GM18873 (cell line): Measurements from ENCODE around the gene TARS3.
A peak's percentile ranks its signal among the peaks of the same experiment; 100 is the strongest.

Experiments
- ATAC-seq: cut with Tn5 transposase; IDR thresholded peaks from one replicate; pipeline ENCODE4 v1.9.1; 2021; ENCODE audit warnings: mild to moderate bottlenecking, moderate library complexity, moderate number of reproducible peaks; ENCODE audit not compliant: unreplicated experiment, low FRiP score

The TARS3 gene

DNA sequence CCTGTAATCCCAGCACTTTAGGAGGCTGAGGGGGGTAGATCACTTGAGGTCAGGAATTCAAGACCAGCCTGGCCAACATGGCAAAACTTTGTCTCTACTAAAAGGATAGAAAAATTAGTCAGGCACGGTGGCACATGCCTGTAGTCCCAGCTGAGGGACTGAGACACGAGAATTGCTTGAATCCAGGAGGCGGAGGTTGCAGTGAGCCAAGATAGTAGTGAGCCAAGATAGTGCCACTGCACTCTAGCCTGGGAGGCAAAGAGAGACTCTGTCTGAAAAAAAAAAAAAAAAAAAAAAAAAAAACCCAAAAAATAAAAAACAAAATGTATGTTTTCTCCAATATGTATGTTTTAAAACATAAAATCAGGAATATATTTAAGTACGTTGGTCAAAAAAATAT, 16.3 kb downstream of the TARS3 start:
- ATAC-seq, result no peak

DNA sequence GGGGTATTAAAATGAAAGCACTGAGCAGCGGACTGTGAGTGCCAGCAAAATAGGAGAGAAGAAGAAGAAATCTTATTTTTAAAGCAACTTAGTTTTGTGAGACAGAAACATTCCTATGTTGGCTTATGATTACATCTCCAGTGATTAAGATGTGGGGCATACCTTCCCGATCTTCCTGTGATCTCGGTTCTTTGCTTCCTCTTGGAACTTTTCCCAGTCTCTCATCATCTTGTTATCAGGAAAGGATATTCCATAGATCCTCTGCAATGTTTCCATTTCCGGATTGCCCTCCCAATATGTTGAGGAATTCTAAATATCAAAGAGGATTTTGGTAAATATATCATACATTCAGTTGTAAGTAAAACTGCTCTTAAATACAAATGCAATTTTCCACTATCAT, 22.2 kb downstream of the TARS3 start:
- ATAC-seq, result no peak

GRCh38 chr15:101698314-101698713, 26.0 kb downstream of the TARS3 start:
- no peak for ATAC-seq

DNA sequence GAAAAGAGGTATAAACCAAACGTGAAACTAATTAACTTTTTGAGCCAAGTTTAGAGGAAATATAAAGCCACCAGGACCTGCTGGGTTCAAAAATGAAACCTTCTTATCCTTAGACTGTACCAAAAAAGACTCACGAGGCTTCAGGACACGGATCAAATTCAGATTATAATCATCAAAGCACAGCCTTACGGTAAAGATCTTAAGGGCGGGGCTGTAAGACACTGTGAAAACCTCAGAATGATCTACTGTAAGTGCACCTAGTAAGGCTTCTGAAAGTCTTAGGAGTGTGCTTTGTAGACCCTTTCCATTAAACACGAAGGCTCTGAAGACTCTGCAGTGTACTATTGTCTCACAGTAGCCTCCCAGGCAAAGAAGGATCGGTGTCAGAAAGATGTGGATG, 26.8 kb downstream of the TARS3 start:
- no peak for ATAC-seq

DNA sequence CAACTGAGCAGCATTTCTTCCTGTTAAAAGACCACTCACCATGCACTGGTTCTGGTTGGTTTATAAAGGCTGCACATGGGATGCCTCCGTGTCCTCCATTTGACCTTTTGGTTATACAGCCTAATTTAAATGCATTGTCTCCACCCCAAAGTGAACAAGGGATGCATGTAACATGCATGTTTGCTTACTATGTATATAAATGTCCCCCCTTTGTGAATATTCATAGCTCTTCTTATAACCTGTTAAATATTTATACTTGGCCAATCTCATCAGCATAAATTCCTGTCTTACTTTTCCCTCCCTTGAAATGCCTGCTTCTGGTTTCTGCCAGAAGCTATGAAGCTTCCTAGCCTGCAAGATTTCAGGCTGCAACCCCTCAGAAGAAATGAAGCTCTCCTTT, 27.4 kb downstream of the TARS3 start:
- no peak for ATAC-seq

GRCh38 chr15:101694261-101694660, 30.0 kb downstream of the TARS3 start:
- ATAC-seq, result no peak

- ATAC-seq, result no peak
Observed at GRCh38 chr15:101692801-101693598, 31.3 kb downstream of the TARS3 start.

DNA sequence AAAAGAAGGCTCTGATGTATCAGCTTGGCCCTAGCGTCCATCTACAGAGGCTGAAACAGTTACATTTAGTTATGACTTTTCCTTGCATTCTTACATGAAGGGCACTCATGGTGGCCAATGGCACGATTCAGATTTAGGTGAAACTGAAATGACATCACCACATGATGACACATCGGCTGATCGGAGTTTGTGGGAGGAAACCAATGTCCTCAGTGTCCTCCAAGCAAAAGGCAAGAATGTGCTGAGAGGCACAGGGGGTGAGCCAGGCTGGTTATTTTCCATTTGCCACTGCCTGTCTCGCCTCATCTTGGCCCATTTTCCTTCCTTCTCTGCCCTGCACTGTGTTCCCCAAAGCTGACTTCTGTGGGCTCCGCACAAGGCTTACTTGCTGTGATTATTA, 34.4 kb downstream of the TARS3 start:
- no peak for ATAC-seq

DNA sequence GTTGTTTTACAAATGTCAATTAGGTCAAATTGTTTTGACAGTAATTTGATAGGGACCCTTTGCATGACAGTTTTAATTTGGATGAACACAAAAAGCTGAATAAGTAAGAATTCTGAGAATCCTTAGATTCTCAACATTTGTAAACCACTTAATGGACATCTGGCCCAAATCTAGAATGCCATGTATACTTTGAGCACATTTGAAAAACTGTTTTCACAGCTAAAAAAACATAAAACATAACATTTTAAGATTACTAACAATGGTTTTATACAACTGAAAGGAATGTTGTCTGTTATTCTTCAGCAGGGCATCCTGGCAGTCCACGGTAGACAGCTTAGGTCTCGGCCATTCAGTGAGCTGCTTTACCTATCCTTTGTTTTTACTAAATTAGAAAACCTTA, 37.6 kb downstream of the TARS3 start:
- no peak for ATAC-seq

DNA sequence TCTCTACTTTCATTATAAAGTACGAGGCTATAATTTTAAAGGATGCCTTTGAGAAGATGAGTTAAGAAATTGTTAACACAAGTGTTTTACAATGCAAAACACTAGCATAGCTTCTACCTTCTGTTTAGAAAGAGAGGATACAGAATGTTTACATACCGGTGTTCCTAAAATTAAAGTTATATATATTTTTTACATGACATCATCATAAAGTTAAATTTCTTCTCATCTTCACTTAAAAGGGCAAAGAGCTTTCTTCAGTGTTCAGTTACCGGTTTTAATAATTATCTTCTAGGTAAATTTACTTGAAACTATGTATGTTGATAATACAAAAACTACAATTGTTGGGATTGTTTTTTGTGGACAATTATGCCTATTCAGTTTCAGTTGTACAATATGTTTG, 39.4 kb downstream of the TARS3 start:
- no peak for ATAC-seq

DNA sequence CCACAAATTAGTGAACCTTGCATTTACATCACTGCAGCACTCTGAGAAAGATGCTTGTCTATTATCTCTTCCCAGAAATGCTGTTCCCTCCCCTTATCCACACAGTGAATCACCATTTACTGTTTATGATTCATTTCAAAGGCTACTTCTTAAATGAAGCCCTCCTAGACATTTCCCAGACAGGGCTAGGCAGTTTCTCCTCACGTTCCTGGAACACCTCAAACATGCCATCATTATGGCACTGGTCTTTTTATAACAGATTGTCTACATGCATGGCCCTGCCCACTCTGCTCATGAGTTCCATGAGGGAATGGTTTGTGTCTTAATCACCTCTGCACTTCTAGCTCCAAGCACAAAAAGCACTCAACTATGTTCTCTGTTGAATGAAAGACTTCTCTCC, 39.9 kb downstream of the TARS3 start:
- ATAC-seq, result no peak

GRCh38 chr15:101679806-101680205, 44.5 kb downstream of the TARS3 start:
- no peak for ATAC-seq

DNA sequence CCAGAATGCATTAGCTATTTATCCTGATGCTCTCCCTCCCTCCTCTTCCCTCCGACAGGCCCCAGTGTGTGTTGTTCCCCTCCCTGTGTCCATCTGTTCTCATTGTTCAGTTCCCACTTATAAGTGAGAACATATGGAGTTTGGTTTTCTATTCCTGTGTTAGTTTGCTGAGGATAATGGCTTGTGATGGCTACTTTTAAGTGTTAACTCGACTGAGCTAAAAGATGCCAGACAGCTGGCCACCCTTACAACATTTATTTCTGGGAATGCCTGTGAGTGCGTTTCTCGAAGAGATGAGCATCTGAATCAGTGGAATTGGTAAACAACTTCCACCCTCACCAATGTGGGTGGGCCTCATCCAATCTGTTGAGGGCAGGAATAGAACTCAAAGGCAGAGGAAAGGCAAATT, 47.3 kb downstream of the TARS3 start:
- no peak for ATAC-seq

GRCh38 chr15:101675796-101676582, 48.3 kb downstream of the TARS3 start:
- ATAC-seq, result peak; percentile 82

DNA sequence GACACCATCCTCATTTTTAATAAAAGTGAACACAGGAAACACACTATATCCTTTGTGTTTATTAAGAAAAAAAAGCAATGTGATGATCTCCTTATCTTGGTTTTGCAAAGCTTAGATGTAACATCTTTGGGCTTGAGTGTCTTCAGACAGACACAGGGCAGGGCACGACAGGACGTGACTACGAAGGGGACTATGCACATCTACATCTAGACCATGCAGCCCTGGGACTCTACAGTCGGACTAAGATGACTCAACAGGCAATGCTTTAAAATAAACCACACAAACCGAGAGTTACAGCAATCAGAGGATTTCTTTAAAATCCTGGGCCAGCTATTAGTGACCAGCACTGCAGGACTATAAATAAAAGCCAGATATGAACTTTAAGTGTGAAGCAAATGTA, 49.3 kb downstream of the TARS3 start:
- ATAC-seq, result no peak

GRCh38 chr15:101672298-101672697, 52.0 kb downstream of the TARS3 start:
- no peak for ATAC-seq

GRCh38 chr15:101669744-101670143, 54.5 kb downstream of the TARS3 start:
- ATAC-seq, result no peak

DNA sequence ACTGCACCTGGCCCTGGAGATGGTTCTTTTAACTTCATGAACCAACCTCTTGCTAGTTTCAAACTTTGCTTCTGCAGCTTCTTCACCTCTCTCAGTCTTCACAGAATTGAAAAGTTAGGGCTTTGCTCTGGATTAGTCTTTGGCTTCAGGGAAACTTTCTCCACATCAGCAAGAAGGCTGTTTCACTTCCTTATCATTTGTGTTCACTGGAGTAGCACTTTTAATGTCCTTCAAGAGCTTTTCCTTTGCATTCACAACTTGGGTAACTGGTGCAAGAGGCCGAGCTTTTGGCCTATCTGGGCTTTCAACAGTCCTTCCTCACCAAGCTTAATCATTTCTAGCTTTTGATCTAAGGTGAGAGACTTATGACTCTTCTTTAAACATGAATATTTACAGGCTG, 56.4 kb downstream of the TARS3 start:
- ATAC-seq, result no peak

- ATAC-seq, result no peak
Observed at GRCh38 chr15:101664303-101664913, 59.9 kb downstream of the TARS3 start.

- ATAC-seq, result no peak
Observed at GRCh38 chr15:101662203-101662602, 62.1 kb downstream of the TARS3 start.

- ATAC-seq, result no peak
Observed at GRCh38 chr15:101660005-101660404, 64.3 kb downstream of the TARS3 start.
